Activated CD8-positive, alpha-beta memory T cell treated with anti-CD3 and anti-CD28 coated beads for 48 hours (primary cell): ENCODE measurements around the gene ZNF462.
"Not testable (repeated sequence)": the region's sequence is repeated elsewhere in the genome, so short reads cannot be mapped to it uniquely, and the experiment has no call there.

Experiments
- DNase-seq, 3 experiments: peaks; one replicate each; pipeline ENCODE4 v3.0.0-alpha.2; 2020; ENCODE audit warnings: low read depth in 2 of 3, low spot score in 2 of 3

The ZNF462 gene

DNA sequence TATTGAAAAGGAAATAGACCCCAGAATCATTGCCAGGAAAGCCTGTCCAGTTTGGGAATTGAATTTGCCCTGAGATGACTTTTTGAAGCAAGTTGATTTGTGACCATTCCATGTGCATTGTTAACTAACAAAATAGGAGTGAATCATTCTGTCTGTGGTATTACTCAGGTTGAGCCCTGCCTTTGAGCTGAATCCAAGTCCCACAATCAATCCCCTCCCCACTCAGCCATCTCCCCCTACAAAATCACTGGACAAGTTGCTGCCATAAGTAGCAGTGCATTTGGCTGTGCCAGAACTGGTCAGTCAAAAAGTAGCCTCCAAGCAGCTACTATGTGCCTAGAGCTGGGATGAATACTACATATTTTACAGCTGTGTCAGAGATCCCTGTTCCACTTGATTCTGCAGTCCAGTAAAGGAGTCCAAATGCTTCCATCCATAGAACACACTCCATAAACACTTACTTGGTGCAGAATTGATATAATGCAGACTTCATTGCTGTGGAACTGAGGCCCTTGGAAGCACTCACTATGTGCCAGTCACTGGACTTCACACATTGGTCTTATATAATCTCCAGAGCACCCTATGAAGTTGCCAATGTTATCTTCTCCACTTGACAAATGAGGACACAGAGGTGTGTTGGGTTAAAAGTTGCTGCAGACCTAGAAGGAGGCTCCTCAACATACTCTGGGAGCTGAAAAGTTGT, 96.1 kb downstream of the ZNF462 start:
- DNase-seq, result no peak

DNA sequence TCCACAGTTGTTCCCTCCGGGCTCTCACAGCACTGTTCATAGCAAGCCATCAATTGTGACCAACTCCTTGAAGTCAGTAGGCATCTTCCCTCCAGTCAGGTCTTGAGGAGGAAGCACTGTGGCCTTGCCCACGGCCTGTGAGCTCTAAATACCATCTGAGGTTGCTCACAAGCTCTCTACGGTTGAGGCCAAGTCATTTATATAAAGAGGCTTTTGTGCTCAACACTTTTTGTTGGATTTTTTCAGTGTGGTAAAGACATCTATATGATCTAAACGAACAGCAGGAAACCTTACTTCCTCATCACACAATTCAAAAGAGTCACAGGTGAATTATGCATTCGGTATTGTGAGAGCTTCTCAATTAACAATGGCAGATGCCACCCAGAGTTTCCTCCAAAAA, 97.3 kb downstream of the ZNF462 start:
- no peak for DNase-seq

DNA sequence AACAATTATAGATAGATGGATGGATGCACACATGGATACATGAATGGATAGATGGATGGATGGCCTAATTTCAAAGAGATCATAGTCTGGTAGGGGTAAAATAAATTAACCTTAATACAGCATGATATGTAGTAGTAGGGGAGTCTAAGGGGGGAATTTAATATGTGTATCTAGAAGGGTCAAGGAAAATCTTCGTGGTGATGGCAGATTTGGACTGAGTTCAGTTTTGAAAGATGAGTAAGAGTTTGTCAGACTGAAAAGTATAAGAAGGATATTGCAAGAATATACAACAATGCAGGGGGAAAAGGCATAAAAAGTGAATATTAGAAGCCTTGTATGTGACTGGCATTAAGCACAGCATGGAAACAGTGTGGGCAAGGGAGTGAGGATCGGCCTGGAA, 98.7 kb downstream of the ZNF462 start:
- DNase-seq, result no peak

DNA sequence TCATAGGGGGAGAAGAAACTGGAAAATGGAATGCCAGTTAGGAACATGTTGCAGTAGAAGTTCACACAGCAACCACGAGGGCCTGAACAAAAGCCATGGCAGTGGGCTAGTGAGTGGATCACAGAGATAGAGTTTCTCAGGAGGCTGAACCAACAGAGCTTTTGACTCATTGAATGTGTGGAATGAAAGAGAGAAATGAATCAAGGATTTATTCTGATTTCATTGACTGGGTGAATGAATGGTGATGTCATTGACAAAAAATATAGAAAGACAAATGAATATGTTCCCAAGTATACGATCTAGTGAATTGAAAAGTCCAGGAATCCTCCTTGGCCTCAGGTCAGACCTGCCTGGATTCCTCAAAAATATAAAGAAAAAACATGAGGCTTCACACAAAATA, 99.2 kb downstream of the ZNF462 start:
- DNase-seq, result no peak

DNA sequence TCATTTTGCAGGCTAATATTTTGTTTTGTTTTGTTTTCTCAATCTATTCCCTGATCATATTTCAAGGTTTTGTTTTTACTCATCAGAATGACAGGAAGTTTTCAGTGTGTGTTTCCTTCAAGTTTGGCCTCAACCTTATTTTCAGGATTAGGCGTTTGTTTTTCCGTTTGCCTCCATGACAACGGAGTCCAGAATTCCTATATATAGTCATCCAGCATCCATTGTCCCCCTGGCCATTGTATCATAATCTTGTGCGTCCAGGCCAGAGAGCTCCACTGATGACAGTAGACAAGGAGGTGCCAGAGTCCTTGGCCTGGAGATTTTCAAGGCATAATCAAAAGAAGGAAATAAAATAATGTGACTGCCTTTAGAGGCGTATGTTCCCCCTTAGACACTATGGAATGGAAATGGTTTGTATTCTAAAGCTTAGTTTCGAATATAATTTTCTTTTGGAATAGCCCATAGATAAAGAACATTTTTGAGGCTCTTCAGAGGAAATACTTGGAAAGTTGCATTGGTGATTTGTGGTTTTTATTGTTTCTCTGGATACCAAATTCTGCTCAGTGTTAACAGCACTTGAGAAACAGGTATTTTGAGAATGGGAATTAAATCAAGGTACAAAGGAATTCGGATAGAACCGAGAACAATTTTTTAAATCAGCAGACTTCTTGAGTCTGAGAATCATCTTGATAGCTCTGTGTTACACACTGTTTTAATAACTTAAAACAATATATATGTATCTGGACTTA, 99.8 kb downstream of the ZNF462 start:
- DNase-seq, result no peak

DNA sequence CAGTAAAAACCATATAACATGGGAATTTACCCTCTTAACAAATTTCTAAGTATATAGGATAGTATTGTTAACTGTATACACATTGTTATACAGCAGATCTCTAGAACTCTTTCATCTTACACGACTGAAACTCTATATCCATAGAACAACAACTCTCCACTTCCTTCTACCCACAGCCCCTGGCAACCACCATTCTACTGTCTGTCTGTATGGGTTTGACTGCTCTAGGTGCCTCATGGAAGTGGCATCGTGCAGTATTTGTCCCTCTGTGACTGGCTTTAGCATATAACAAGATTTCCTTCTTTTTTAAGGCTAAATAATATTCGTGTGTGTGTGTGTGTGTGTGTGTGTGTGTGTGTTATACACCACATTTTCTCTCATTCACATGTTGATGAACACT, 100.7 kb downstream of the ZNF462 start:
- DNase-seq, result no peak

DNA sequence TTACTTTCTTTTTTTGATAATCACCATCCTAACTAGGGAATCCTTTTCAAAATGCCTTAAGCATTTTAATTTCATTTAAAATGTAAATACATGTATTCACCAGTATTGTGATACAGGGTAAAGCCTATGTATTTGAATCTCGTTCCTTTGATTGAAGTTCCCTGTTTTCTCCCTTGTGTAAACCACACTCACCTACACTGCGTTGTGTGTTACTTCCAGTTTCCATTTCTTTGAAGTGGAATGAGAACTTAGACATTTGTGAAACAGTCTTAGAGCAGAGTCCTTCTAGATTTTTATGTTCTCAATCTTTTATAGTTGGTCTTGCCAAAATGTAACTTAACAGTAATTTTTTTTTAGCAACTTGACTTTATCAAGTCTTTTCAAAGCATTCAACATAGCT, 101.4 kb downstream of the ZNF462 start:
- no peak for DNase-seq

DNA sequence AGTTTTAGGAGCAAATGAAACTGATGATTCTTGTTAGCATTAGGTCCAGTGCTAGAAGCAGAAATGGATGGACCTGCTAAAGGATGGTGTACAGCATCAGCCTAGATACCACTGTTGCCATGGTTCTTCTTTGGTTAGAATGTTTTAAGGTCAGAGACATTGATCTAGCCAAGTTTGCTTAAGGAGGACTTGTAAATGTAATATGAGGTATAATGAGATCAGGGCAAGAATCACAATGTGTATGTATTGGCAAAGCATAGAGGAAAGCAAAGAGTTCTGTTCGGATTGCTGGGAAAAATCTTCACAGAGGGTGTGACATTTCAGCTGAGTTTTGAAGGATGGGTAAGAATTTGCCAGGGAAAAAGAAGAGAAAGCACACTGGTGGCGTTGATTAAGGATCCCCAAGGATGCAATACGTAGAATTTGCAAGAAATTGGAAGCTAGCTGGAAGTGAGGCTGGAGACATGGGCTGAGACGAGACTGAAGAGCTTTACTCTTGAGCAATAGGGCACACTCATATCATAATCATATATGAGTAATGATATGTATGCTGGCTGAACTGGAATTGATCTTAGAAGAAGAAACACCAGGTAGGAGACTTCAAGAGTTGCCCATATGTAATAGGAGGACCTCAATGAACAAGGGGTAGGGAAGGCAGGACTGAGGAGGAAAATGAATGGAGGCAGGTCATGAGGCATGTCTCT, 102.0 kb downstream of the ZNF462 start:
- DNase-seq, result no peak

DNA sequence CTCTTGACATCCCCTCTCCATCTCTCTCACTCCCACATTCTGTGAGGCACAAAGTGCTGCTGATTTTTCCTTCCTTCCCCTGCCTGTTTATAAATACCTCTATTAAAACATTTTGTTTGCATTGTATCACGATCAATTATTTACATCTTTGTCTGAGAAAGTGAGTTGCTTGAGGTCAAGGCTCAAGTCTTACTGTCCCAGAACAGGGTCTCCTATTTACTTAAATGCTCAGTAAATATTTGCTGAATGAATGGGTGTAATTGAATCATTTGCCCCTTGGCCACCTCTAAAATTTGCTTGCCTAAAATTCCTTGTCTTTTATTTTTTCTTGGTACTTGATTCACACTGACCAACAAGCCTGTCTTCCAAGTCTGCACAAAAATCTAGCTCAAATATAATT, 103.5 kb downstream of the ZNF462 start:
- no peak for DNase-seq

DNA sequence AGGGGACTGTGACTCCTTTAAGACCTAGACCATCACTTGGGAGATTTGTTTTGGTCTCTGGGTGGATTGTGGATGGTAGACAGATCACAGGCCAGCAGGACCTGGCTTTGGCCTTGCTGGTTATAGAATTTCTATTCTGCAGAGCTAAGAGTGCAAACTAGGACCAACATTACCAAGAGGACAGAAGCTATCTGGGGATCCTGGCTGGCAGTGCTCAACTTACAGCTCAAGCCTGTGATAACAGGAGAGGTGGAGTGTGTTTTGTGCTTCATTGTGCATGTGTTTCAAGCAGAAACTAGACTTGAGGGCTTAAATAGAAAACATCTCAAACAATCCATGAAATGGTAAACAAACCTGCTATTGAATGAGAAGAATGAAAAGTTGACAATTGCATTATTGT, 106.7 kb downstream of the ZNF462 start:
- no peak for DNase-seq

DNA sequence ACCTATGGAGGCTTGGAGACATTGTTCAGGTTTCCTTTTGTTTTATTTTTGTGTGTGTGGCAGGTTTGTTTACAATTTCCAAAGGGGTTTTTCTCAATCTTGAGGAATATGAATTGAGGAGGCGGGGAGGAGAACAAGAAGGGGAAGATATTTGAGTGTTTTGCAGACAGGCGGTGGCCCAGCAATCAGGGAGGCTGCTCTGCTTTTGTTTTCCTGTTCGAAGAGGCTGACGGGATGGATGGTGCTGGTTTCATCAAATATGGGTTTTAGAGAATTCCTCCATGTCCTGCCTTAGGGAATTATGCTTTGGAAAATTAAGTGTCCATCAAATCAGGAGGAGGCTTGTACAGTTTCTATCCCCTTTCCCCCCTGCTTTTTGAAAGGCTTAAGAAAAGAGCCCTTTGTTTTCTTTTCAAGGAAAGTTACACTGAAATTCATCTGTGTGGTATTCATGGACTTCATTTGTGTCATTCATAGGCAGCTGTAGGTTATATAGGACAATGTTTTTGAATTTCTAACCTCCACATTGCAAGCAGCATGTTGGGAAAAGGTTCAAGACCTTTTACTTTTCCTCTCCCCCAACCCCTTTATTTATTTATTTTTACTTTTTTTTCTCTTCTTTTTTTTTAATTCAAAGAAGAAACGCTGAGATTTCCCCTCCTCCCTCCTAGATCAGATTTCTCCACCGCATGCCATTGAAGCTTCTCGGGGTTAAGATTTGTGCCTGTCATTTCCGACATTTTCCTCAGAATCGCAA, 107.4 kb downstream of the ZNF462 start:
- no peak for DNase-seq

DNA sequence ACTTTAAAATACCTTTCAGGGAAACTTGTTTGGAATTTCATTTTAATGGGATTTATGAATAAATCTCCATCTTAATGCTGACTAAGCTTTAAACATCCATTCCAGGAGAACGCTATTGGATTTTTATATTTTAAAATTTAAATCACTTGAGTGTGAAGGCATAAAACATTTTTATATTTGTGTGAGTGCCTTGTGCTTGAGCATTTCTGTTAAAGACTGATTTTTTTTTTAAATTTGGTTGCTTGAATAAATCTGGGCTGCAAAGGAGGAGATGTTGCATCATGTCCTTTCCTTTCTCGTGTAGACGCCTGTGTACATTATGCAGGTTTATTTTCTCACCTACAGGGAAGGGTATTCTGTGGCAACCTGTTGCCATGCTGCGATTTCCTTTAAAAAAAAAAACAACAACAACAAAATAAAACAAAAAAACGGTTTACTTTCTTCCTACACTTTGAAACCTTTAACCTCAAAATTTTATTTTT, 108.1 kb downstream of the ZNF462 start:
- DNase-seq, result no peak

DNA sequence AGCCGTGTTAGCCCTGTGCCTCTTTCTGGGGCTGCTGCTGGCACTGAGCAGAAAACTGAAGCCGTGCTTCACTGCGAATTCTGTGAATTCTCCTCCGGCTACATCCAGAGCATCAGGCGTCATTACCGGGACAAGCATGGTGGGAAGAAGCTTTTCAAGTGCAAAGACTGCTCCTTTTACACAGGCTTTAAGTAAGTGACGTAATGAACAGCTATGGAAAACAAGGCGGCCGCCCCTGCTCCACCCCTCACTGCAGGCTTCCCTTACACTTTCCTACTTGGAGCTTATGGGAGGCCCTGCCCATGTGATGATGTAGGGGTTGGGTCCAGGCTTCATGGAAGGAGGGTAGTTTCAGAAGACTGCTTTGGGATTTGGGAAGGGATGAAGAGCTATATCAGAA, 109.1 kb downstream of the ZNF462 start:
- no peak for DNase-seq

DNA sequence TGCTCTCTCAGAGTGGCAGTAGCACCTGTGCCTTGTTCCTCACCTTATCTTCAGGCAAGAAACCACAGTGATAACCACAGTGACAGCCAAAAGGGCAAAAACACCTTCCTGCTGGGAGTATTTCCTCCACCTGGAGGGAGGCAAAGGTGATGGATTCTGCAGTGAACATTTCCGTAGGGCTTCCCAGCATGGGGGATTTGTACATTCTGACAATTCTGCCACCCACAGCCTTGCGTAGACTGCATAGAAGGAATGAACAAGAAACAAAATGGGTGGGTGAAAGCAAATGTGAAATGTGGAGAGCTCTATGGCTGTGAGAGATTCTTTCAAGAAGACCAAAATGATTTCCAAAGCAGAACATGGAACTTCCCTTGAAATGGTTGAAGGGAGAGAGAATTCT, 111.4 kb downstream of the ZNF462 start:
- DNase-seq, result no peak

DNA sequence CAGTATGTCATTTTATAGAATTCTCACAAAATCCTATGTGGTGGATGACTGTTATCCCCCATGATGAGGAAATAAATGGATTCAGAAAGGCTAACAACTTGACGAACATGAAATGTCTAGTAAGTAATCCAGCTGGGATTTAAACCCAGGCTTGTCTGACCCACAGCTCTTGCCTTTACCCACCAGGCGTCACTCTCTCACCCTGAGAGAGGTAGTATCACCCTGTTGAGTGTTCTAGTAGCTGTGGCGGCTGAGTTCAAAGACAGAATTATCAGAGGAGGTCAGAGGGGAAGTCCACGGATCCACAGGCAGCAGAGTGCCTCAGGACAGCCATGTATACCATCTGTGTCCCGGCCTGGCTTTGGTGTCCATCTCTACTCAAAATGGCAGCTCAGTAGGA, 113.8 kb downstream of the ZNF462 start:
- no peak for DNase-seq

DNA sequence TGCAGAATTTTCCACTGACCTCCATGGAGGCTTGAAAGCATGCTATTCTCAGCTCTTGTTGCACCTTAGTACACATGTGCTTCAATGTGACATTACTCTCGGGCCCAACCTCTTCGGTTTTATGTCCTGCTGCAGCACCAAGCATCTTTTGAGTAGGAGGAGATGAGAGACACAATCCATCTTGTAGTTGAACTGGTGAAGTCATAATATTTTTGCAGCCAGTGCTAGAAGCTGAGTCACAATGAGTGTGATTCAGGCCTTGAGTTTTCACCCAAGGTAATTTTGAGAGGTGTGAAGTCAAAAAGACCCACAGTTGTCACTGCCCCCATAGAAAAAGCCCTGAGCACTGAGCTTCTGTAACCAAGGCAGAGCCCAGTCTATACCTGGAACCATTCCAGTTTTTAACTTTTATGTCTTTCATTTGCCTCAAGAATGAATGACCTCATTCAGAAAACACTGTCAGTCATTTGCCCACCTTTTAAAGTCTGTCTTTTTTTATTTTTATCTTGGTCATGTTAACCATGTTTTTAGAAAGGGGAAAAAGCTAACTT, 117.7 kb downstream of the ZNF462 start:
- DNase-seq, result no peak

DNA sequence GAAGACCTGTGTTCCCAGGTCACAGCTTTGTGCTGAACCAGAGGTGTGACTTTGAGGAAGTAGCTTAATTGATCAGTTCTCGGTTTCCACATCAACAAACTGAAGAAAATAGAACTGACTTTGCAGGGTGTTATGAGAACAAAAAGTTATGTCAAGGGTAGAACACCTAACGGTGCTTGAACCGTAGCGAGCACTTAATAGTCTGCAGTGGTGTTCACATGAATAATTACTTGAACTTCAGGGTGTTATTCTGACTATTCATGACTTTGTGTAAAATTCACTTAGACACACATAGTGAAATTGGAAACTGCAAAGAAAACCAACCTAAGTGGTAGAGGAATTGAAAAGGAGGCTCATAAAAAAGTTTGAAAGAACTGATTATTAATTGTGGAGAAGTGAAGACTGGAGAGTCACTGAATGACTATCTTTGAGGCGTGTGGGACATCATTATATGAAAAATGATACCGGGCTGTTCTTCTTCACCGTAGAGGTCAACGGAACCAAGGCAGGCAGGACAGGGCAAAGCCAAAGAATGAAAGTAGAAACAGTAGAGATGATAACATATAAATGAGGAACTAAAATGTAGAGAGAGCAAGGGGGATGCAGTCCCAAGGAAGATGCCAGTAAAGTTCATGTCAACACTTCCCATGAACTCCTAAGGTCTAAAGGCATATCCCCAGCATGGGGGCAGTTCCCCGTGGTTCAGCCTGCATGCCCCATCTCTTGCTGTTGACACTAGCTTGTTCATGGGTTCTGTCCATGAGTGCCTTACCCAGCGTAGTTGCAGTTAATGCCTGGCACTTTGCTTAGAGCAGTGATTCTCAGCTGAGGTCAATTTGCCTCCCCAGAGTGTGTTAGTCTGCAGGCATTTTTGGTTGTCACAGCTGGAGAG, 118.7 kb downstream of the ZNF462 start:
- no peak for DNase-seq

DNA sequence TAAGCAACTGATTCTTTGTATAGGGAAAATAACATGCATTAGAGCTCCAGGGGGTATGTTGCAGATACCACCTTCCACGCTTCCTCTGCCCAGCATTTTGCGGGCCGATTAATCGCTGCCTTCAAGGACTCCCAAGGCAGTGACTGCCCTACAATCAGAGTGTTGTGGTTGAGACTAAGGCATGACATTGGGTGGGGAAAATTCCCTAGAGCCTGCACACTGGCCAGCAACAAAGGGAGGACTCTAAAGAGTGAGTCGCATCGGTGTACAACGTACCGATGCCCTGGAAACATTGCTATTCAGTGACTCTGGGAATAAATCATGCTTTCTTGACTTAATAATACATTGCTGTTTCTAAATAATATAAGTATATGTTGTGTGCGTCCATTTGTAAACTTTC, 119.7 kb downstream of the ZNF462 start:
- no peak for DNase-seq

DNA sequence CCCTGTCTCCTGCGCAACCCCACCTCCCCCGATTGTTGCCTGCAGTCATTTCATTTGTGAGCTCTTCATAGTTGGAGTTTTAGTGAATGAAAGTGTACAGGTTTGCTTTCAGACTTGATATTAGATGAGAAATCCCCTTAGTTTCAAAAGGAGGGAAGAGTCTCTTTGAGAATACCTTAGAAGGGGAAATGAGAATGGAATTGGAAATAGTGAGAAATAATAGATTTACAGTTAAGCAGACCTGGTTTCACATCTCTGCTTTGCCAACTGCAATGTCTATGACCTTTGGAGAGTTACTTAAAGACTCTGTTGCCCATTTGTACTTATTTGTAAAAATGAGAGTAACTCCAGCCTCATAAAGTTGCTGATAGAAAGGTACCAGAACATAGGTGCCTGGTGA, 120.4 kb downstream of the ZNF462 start:
- DNase-seq, result no peak

DNA sequence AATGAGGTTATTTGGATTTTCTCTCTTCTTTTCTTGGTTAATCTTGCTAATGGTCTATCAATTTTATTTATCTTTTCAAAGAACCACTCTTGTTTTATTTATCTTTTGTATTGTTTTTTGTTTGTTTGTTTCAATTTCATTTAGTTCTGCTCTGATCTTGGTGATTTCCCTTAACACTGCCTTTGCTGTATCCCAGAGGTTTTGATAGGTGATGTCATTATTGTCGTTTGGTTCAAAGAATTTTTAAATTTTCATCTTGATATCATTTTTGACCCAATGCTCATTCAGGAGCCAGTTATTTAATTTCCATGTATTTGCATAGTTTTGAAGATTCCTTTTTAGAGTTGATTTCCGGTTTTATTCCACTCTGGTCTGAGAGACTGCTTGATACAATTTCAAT, 126.9 kb downstream of the ZNF462 start:
- DNase-seq, result not testable (repeated sequence)
